ENCODE measurements around the gene IFT27. TPM values are rescaled to one million over a fixed set of nuclear protein-coding genes. Genes with fewer than 3 reads are reported as not detected.

Gene IFT27
- total RNA-seq, 1 donor from 2014 or later: 31.7 TPM

DNA sequence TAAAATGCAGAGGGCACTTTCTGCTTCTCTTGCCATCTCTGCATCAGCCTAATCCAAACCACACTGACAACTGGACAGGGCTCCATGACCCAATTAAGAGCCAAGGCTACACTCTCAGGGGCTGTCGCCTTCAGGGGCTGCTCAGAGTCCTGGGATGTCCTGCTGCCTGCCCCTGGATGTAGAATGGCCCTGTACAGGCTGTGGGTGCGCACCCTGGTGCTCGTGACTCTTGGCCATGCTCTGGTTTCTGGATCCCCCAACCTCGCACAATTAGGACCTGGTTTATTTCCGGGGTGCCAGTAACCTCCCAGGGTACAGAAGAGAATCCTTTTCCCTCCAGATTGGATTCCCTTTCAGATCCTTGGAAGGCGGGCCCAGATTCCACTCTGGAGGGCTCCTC, 11.3 kb downstream of the IFT27 start:
- no peak for DNase-seq (ENCODE audit: low spot score)
- no peak overlapping the region for H3K4me3 Mint-ChIP-seq

DNA sequence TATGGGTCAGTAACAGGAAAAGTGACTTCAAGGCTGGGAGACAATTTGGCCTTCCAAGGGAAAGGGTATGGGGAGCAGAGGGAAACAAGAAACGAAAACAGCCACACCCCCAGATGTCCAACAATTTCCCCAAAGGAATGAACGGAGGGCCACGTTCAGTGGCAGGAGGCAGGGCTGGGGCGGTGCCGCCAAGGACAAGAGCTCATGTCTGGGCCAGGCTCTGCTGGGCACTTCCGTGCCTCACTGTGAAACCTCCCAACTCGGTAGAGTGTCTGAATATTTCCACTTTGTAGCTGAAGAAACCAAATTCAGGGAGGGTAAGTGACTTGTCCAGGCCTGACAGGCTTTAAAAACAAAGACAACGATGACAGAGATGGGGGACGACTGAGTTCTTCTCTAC, 11.9 kb downstream of the IFT27 start:
- Histone ChIP-seq H3K4me2 (no peak overlapping the region), H3K79me2 (ENCODE audit: low read depth) (no peaks in the 10 kb centered on the region), H3K36me3 (no peaks in the 10 kb centered on the region), H2AFZ (replicated peaks) (no peak overlapping the region), H4K20me1 (ENCODE audit: low read depth) (no peaks in the 10 kb centered on the region), H3K27me3 (no peaks in the 10 kb centered on the region), H3K9me3 (ENCODE audit: low read depth) (no peaks in the 10 kb centered on the region), H3K4me1 (no peaks in the 10 kb centered on the region), H3F3A (ENCODE audit: low read depth) (no peaks in the 10 kb centered on the region), H3K4me3 (no peak overlapping the region), H3K9ac (no peak overlapping the region), H3K27ac (no peak overlapping the region)
- Mint-ChIP-seq H3K4me3 (no peak overlapping the region), H3K9me3 (no peaks in the 10 kb centered on the region), H3K27me3 (ENCODE audit: insufficient read depth, low read depth) (peaks cover 4% of the 10 kb centered on the region), H3K36me3 (peaks cover 12% of the 10 kb centered on the region), H3K27ac (no peak overlapping the region), H3K4me1 (peaks cover 4% of the 10 kb centered on the region)
- TF ChIP-seq, protein P1, sequence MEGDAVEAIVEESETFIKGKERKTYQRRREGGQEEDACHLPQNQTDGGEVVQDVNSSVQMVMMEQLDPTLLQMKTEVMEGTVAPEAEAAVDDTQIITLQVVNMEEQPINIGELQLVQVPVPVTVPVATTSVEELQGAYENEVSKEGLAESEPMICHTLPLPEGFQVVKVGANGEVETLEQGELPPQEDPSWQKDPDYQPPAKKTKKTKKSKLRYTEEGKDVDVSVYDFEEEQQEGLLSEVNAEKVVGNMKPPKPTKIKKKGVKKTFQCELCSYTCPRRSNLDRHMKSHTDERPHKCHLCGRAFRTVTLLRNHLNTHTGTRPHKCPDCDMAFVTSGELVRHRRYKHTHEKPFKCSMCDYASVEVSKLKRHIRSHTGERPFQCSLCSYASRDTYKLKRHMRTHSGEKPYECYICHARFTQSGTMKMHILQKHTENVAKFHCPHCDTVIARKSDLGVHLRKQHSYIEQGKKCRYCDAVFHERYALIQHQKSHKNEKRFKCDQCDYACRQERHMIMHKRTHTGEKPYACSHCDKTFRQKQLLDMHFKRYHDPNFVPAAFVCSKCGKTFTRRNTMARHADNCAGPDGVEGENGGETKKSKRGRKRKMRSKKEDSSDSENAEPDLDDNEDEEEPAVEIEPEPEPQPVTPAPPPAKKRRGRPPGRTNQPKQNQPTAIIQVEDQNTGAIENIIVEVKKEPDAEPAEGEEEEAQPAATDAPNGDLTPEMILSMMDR (IDR thresholded peaks at IDR 0.05): no peak
- TF ChIP-seq EZH2phosphoT487 (IDR thresholded peaks at IDR 0.05) (no peak), EZH2 (IDR thresholded peaks at IDR 0.05) (no peak)
- no peak for DNase-seq (ENCODE audit: low spot score)

More for the DNA sequence above, 11.3 kb downstream of the IFT27 start:
- H3K4me2 ChIP-seq: no peak overlapping the region
- no peak overlapping the region for H3K4me3 ChIP-seq
- Mint-ChIP-seq H3K36me3 (peaks cover 12% of the 10 kb centered on the region), H3K27ac (no peak overlapping the region), H3K9me3 (no peaks in the 10 kb centered on the region), H3K27me3 (ENCODE audit: insufficient read depth, low read depth) (peaks cover 4% of the 10 kb centered on the region), H3K4me1 (peaks cover 4% of the 10 kb centered on the region)
- no peak overlapping the region for H2AFZ ChIP-seq (replicated peaks)
- no peaks in the 10 kb centered on the region for H3F3A ChIP-seq (ENCODE audit: low read depth)
- no peaks in the 10 kb centered on the region for H4K20me1 ChIP-seq (ENCODE audit: low read depth)
- H3K36me3 ChIP-seq: no peaks in the 10 kb centered on the region
- H3K27me3 ChIP-seq: no peaks in the 10 kb centered on the region
- no peak overlapping the region for H3K9ac ChIP-seq
- no peaks in the 10 kb centered on the region for H3K4me1 ChIP-seq
- TF ChIP-seq EZH2phosphoT487 (IDR thresholded peaks at IDR 0.05) (no peak), EZH2 (IDR thresholded peaks at IDR 0.05) (no peak)
- TF ChIP-seq, protein P1 (IDR thresholded peaks at IDR 0.05): no peak
- H3K79me2 ChIP-seq (ENCODE audit: low read depth): no peaks in the 10 kb centered on the region
- no peaks in the 10 kb centered on the region for H3K9me3 ChIP-seq (ENCODE audit: low read depth)
- H3K27ac ChIP-seq: no peak overlapping the region

DNA sequence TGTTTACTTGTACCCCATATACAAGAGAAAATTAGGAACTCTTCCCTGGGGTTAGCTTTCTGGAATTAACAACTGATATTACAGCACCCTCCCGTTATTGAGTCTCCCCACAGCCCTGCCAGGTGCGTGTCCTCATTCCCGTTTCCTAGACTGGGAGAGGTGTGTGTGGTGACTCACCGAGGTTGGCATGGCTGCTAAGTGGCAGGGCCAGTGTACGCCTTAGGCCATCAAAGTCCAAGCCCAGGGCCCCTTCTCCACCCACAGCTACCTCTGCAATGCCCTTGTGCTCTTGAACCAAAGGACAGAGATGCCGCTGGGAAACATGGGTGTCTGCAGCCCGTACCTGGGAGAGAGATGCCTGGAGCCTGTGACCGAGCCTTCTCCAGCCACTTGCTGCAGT, 12.3 kb downstream of the IFT27 start:
- H3K4me2 ChIP-seq: no peak overlapping the region
- no peak overlapping the region for H2AFZ ChIP-seq (replicated peaks)
- H3K36me3 ChIP-seq: no peaks in the 10 kb centered on the region
- no peaks in the 10 kb centered on the region for H3K9me3 ChIP-seq (ENCODE audit: low read depth)
- no peaks in the 10 kb centered on the region for H3F3A ChIP-seq (ENCODE audit: low read depth)
- Mint-ChIP-seq H3K36me3 (peaks cover 12% of the 10 kb centered on the region), H3K27ac (no peak overlapping the region), H3K9me3 (no peaks in the 10 kb centered on the region), H3K4me1 (peaks cover 4% of the 10 kb centered on the region), H3K27me3 (ENCODE audit: insufficient read depth, low read depth) (peaks cover 3% of the 10 kb centered on the region), H3K4me3 (no peak overlapping the region)
- H3K79me2 ChIP-seq (ENCODE audit: low read depth): no peaks in the 10 kb centered on the region
- no peaks in the 10 kb centered on the region for H3K27me3 ChIP-seq
- DNase-seq (ENCODE audit: low spot score): no peak
- TF ChIP-seq, protein P1 (IDR thresholded peaks at IDR 0.05): no peak
- no peak for TF ChIP-seq EZH2 (IDR thresholded peaks at IDR 0.05)
- TF ChIP-seq EZH2phosphoT487 (IDR thresholded peaks at IDR 0.05): no peak
- no peaks in the 10 kb centered on the region for H3K4me1 ChIP-seq
- H3K4me3 ChIP-seq: no peak overlapping the region
- no peak overlapping the region for H3K9ac ChIP-seq
- H4K20me1 ChIP-seq (ENCODE audit: low read depth): no peaks in the 10 kb centered on the region
- H3K27ac ChIP-seq: no peak overlapping the region

Data from neural progenitor cell (in vitro differentiated cells).